BE2C (cell line): ENCODE measurements around the gene IGF2BP1.
A peak's percentile ranks its signal among the peaks of the same experiment; 100 is the strongest.

Experiments
- DNase-seq: peaks from one replicate; pipeline ENCODE4 v3.0.0-alpha.2; 2020
- H3K27me3 ChIP-seq: fragments of 250-450 bp; sonication (Bioruptor Pico); 2 replicates; pipeline ENCODE4 v1.5.1; 2020; ENCODE audit warnings: mild to moderate bottlenecking
- H3K36me3 ChIP-seq: fragments of 250-450 bp; sonication (Bioruptor Pico); 2 replicates; pipeline ENCODE4 v1.5.1; 2020; ENCODE audit warnings: mild to moderate bottlenecking
- H3K4me1 ChIP-seq: fragments of 250-450 bp; sonication (Bioruptor Pico); 2 replicates; pipeline ENCODE4 v1.5.1; 2020
- H3K4me3 ChIP-seq: 2 replicates; pipeline ENCODE4 v1.5.1; 2011; ENCODE audit warnings: low read depth, low read length
- H3K9me3 ChIP-seq: fragments of 250-450 bp; sonication (Bioruptor Pico); 2 replicates; pipeline ENCODE4 v1.5.1; 2020
- CTCF ChIP-seq: IDR thresholded peaks from 2 replicates; pipeline ENCODE4 v1.5.1; 2012; ENCODE audit warnings: mild to moderate bottlenecking, low read depth, low read length

The IGF2BP1 gene

GRCh38 chr17:49028271-49028670 lies 31.1 kb downstream of the IGF2BP1 start:
- Histone ChIP-seq H3K4me3 (no peak overlapping the region), H3K9me3 (no peaks in the 10 kb centered on the region), H3K27me3 (no peaks in the 10 kb centered on the region; the same call in 1 of the 2 replicates), H3K36me3 (peaks cover 18% of the 10 kb centered on the region), H3K4me1 (no peaks in the 10 kb centered on the region)
- no peak for TF ChIP-seq CTCF
- DNase-seq = no peak

DNA sequence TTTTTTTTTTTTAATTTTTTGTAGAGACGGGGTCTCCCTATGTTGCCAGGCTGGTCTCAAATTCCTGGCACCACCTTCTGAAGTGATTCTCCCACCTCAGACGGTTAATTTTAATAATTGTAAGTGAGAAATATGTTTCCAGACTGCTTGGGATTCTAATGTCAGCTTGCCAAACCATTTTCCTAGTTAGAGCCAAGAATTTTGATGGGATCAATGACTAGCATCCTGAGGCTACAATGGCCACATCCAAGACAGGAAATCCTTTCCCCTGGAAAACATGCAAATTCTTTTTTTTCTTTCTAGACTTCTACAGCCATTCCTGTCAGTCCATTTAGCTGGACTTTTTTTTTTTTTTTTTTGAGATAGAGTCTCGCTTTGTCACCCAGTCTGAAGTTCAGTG lies 32.6 kb downstream of the IGF2BP1 start:
- no peak overlapping the region for H3K4me3 ChIP-seq
- H3K36me3 ChIP-seq = peaks cover 20% of the 10 kb centered on the region; the same call in 1 of the 2 replicates
- no peaks in the 10 kb centered on the region for H3K4me1 ChIP-seq
- no peak for TF ChIP-seq CTCF
- H3K27me3 ChIP-seq = no peaks in the 10 kb centered on the region; the same call in 1 of the 2 replicates
- H3K9me3 ChIP-seq = no peaks in the 10 kb centered on the region
- DNase-seq = no peak

- no peak overlapping the region for H3K4me3 ChIP-seq
These were observed 35.1 kb downstream of the IGF2BP1 start for GRCh38 chr17:49031965-49032928.

DNA sequence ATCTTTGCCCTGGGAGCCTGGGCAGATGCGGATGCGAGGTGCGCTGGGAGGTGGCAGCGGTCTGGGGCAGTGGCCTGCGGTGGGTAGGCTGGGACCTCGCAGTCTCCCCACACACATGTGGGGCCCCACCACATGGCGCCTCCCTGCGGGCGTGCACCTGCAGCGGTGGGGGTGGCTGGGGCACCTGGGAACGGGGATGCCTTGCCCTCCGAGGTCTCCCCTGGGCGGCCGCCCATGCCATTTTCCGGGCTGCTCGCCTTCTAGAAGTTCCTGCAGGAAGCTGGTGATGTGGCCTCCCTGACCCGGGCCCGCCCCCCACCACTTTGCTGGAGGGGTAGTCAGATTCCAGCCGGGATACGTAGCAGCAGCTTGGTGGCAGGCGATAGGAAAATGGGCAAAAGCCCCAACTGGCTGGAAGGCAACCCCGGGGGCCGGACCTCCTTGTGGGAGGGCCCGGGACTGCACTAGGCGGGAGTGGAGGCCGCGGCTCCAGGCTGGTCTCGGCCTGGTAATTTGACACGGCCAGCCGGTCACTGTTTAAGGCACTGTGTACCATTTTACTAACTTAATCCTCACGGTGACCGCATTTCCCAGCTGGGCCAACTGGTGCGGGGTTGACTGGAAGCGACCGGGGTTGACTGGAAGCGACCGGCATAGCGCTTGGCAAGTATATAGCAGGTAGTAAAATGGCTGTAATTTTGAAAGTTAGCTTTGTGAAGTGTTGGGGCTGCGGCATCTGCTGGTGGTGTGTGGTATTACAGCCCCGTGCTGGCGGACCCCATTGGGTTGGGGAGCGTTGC lies 38.5 kb downstream of the IGF2BP1 start:
- peaks cover 7% of the 10 kb centered on the region; the same call in 1 of the 2 replicates for H3K27me3 ChIP-seq
- H3K9me3 ChIP-seq = no peaks in the 10 kb centered on the region
- peak; percentile 86 for TF ChIP-seq CTCF
- H3K4me3 ChIP-seq = no peak overlapping the region
- H3K36me3 ChIP-seq = peaks cover 28% of the 10 kb centered on the region
- no peaks in the 10 kb centered on the region for H3K4me1 ChIP-seq
- peak; percentile 63 for DNase-seq

More at GRCh38 chr17:49031965-49032928, 35.1 kb downstream of the IGF2BP1 start:
- peak; percentile 92 for TF ChIP-seq CTCF
- Histone ChIP-seq H3K36me3 (peaks cover 13% of the 10 kb centered on the region; the same call in 1 of the 2 replicates), H3K9me3 (no peaks in the 10 kb centered on the region), H3K27me3 (no peaks in the 10 kb centered on the region), H3K4me1 (no peaks in the 10 kb centered on the region)
- peak; percentile 60 for DNase-seq

DNA sequence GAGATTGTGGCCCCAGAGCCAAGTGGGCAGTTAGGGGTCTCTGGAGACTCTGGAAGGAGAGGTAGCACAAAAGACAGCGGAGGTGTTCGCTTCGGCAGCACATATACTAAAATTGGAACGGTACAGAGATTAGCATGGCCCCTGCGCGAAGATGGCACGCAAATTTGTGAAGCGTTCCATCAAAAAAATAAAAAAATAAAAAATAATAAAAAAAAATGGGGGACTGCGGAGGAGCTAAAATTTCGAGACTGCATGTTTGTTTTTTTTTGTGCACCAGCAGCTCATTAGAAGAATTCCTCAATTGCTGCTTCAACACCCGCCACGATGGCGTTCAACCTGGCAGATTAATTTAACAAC lies 39.1 kb downstream of the IGF2BP1 start:
- H3K9me3 ChIP-seq = no peaks in the 10 kb centered on the region
- peaks cover 33% of the 10 kb centered on the region for H3K36me3 ChIP-seq
- no peaks in the 10 kb centered on the region for H3K4me1 ChIP-seq
- TF ChIP-seq CTCF = no peak
- peaks cover 7% of the 10 kb centered on the region; the same call in 1 of the 2 replicates for H3K27me3 ChIP-seq
- H3K4me3 ChIP-seq = no peak overlapping the region
- DNase-seq = no peak
